SK-N-SH treated with all-trans-retinoic acid at 6 μM for 48 hours (cell line): Measurements from ENCODE around the gene PTPRD.

Source experiments
- ARNTL ChIP-seq: fragments of 450-650 bp; formaldehyde crosslinking; IDR thresholded peaks from 2 replicates; pipeline ENCODE4 v1.5.0; 2020; ENCODE audit warnings: low read depth, mild to moderate bottlenecking, moderate library complexity, borderline replicate concordance
- CREB5 ChIP-seq: fragments of 250-450 bp; sonication (Bioruptor Pico); IDR thresholded peaks from 2 replicates; pipeline ENCODE4 v1.5.1; 2020; ENCODE audit warnings: low read depth, mild to moderate bottlenecking, moderate library complexity
- CSDC2 ChIP-seq: fragments of 250-450 bp; sonication (Bioruptor Pico); IDR thresholded peaks from 2 replicates; pipeline ENCODE4 v1.5.0; 2020; ENCODE audit warnings: mild to moderate bottlenecking, moderate library complexity
- ESRRG ChIP-seq: fragments of 250-450 bp; sonication (Bioruptor Pico); IDR thresholded peaks from 2 replicates; pipeline ENCODE4 v1.6.1; 2021; ENCODE audit warnings: mild to moderate bottlenecking
- GLIS3 ChIP-seq: fragments of 250-450 bp; sonication (Bioruptor Pico); IDR thresholded peaks from 2 replicates; pipeline ENCODE4 v1.5.0; 2020; ENCODE audit warnings: mild to moderate bottlenecking, moderate library complexity
- PATZ1 ChIP-seq: fragments of 250-450 bp; sonication (Bioruptor Pico); IDR thresholded peaks from 2 replicates; pipeline ENCODE4 v1.8.0; 2020; ENCODE audit warnings: mild to moderate bottlenecking, moderate library complexity, borderline replicate concordance
- POU6F1 ChIP-seq: fragments of 250-450 bp; sonication (Bioruptor Pico); IDR thresholded peaks from 2 replicates; pipeline ENCODE4 v1.8.0; 2021; ENCODE audit warnings: low read depth, mild to moderate bottlenecking, moderate library complexity, borderline replicate concordance
- RARB ChIP-seq: fragments of 250-450 bp; sonication (Bioruptor Pico); IDR thresholded peaks from 2 replicates; pipeline ENCODE4 v1.8.0; 2021; ENCODE audit warnings: mild to moderate bottlenecking, moderate library complexity
- SNAI2 ChIP-seq: fragments of 250-450 bp; sonication (Bioruptor Pico); IDR thresholded peaks from 2 replicates; pipeline ENCODE4 v1.5.0; 2020; ENCODE audit warnings: mild to moderate bottlenecking, moderate library complexity
- TSHZ2 ChIP-seq: fragments of 250-450 bp; sonication (Bioruptor Pico); IDR thresholded peaks from 2 replicates; pipeline ENCODE4 v1.5.0; 2020; ENCODE audit warnings: mild to moderate bottlenecking, moderate library complexity
- ZFP3 ChIP-seq: fragments of 250-450 bp; sonication (Bioruptor Pico); IDR thresholded peaks from 2 replicates; pipeline ENCODE4 v1.5.0; 2020; ENCODE audit warnings: mild to moderate bottlenecking, moderate library complexity
- ZFP30 ChIP-seq: fragments of 450-650 bp; formaldehyde crosslinking; IDR thresholded peaks from 2 replicates; pipeline ENCODE4 v1.5.0; 2022; ENCODE audit warnings: mild to moderate bottlenecking, moderate library complexity
- ZNF70 ChIP-seq: fragments of 450-650 bp; formaldehyde crosslinking; IDR thresholded peaks from 2 replicates; pipeline ENCODE4 v1.5.0; 2020; ENCODE audit warnings: mild to moderate bottlenecking, moderate library complexity

GRCh38 chr9:8633784-8634183 lies 1979.0 kb downstream of the PTPRD start:
- TF ChIP-seq RARB, result no peak
- TF ChIP-seq ZFP3, result no peak
- no peak for TF ChIP-seq SNAI2 (CRISPR knock-in tag)
- no peak for TF ChIP-seq CREB5 (CRISPR knock-in tag)
- TF ChIP-seq ZFP30 (CRISPR knock-in tag), result no peak
- no peak for TF ChIP-seq GLIS3 (CRISPR knock-in tag)
- no peak for TF ChIP-seq CSDC2 (CRISPR knock-in tag)
- no peak for TF ChIP-seq TSHZ2
- no peak for TF ChIP-seq PATZ1 (CRISPR knock-in tag)
- no peak for TF ChIP-seq ZNF70 (CRISPR knock-in tag)
- no peak for TF ChIP-seq ARNTL (CRISPR knock-in tag)
- no peak for TF ChIP-seq ESRRG
- TF ChIP-seq POU6F1 (CRISPR knock-in tag), result no peak
